SU-DHL-6 (cell line): Measurements from ENCODE around the gene PCDHGB4.
A peak's percentile ranks its signal among the peaks of the same experiment; 100 is the strongest.

Experiments
- EZH2phosphoT487 ChIP-seq: fragments of 200-600 bp; sonication (generic), shearing (Covaris generic); conservative IDR thresholded peaks from 2 replicates; pipeline ENCODE4 v1.6.1; 2018; ENCODE audit warnings: mild to moderate bottlenecking, antibody characterized with exemption, low read length, moderate library complexity, mixed read lengths
- TF ChIP-seq, protein P1 (sequence below): fragments of 200-600 bp; sonication (generic); IDR thresholded peaks from one replicate; pipeline ENCODE4 v1.5.1; 2017; ENCODE audit warnings: antibody characterized with exemption, mild to moderate bottlenecking, low read length, moderate library complexity; ENCODE audit not compliant: insufficient read depth, poor library complexity, severe bottlenecking

GRCh38 chr5:141359790-141360426, 27.6 kb upstream of the PCDHGB4 start, which contains the start of gene PCDHGB2:
- TF ChIP-seq, protein P1, sequence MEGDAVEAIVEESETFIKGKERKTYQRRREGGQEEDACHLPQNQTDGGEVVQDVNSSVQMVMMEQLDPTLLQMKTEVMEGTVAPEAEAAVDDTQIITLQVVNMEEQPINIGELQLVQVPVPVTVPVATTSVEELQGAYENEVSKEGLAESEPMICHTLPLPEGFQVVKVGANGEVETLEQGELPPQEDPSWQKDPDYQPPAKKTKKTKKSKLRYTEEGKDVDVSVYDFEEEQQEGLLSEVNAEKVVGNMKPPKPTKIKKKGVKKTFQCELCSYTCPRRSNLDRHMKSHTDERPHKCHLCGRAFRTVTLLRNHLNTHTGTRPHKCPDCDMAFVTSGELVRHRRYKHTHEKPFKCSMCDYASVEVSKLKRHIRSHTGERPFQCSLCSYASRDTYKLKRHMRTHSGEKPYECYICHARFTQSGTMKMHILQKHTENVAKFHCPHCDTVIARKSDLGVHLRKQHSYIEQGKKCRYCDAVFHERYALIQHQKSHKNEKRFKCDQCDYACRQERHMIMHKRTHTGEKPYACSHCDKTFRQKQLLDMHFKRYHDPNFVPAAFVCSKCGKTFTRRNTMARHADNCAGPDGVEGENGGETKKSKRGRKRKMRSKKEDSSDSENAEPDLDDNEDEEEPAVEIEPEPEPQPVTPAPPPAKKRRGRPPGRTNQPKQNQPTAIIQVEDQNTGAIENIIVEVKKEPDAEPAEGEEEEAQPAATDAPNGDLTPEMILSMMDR: peak; percentile 76
- TF ChIP-seq EZH2phosphoT487: no peak
